Hypothalamus (tissue), 51 donors: ENCODE data around the gene KRTAP5-5.
"Not testable (repeated sequence)": the region's sequence is repeated elsewhere in the genome, so short reads cannot be mapped to it uniquely, and the experiment has no call there.

Experiments used
- DNase-seq, 51 donors: peaks; one replicate each; lab custom pipeline; 2025; lab: John Stamatoyannopoulos, UW

The KRTAP5-5 gene

GRCh38 chr11:1629326-1630185 is at the start of gene KRTAP5-5:
Gene KRTAP5-5, plus strand, starts transcription at chr11:1629775. Its CDS starts 66 bp downstream, at chr11:1629841.
- no peak for DNase-seq

- no peak for DNase-seq
Observed at GRCh38 chr11:1581976-1582375, 47.6 kb upstream of the KRTAP5-5 start.

- DNase-seq = not testable (repeated sequence)
Observed at GRCh38 chr11:1582909-1583308, 46.7 kb upstream of the KRTAP5-5 start.

- not testable (repeated sequence) for DNase-seq
Observed at GRCh38 chr11:1584661-1585370, 44.8 kb upstream of the KRTAP5-5 start, which contains the start of gene KRTAP5-1. Gene KRTAP5-1, minus strand, starts transcription at chr11:1585283. Its CDS starts 34 bp downstream, at chr11:1585249.

GRCh38 chr11:1586699-1587098 is 42.9 kb upstream of the KRTAP5-5 start:
- DNase-seq = no peak

GRCh38 chr11:1589191-1589963 is 40.2 kb upstream of the KRTAP5-5 start:
- DNase-seq = not testable (repeated sequence)

GRCh38 chr11:1589996-1590395 is 39.6 kb upstream of the KRTAP5-5 start:
- no peak for DNase-seq

- DNase-seq = no peak
Observed at GRCh38 chr11:1592628-1593027, 36.9 kb upstream of the KRTAP5-5 start.

GRCh38 chr11:1595994-1596575 is 33.5 kb upstream of the KRTAP5-5 start:
- peak in 1 of 51 donors; percentile 35 for DNase-seq

GRCh38 chr11:1596576-1597121 is 32.9 kb upstream of the KRTAP5-5 start:
- not testable (repeated sequence) for DNase-seq

GRCh38 chr11:1597331-1597993 is 32.1 kb upstream of the KRTAP5-5 start:
- DNase-seq = peak in 1 of 51 donors; percentile 5

- no peak for DNase-seq
Observed at GRCh38 chr11:1597994-1598380, 31.6 kb upstream of the KRTAP5-5 start, which contains the start of gene KRTAP5-2. Gene KRTAP5-2, minus strand, starts transcription at chr11:1598294. Its CDS starts 44 bp downstream, at chr11:1598250.

- not testable (repeated sequence) for DNase-seq
Observed at GRCh38 chr11:1598406-1598805, 31.2 kb upstream of the KRTAP5-5 start.

- DNase-seq = no peak
Observed at GRCh38 chr11:1598816-1599215, 30.8 kb upstream of the KRTAP5-5 start.

- DNase-seq = peak in 11 of 51 donors; percentile 5 to 30 (median 11)
Observed at GRCh38 chr11:1600626-1601025, 28.9 kb upstream of the KRTAP5-5 start.

- DNase-seq = not testable (repeated sequence)
Observed at GRCh38 chr11:1601663-1602062, 27.9 kb upstream of the KRTAP5-5 start.

- no peak for DNase-seq
Observed at GRCh38 chr11:1603629-1604028, 25.9 kb upstream of the KRTAP5-5 start.

- DNase-seq = no peak
Observed at GRCh38 chr11:1604181-1604580, 25.4 kb upstream of the KRTAP5-5 start.

- no peak for DNase-seq
Observed at GRCh38 chr11:1604711-1605110, 24.9 kb upstream of the KRTAP5-5 start.
